ENCODE measurements around the gene PI16.

DNA sequence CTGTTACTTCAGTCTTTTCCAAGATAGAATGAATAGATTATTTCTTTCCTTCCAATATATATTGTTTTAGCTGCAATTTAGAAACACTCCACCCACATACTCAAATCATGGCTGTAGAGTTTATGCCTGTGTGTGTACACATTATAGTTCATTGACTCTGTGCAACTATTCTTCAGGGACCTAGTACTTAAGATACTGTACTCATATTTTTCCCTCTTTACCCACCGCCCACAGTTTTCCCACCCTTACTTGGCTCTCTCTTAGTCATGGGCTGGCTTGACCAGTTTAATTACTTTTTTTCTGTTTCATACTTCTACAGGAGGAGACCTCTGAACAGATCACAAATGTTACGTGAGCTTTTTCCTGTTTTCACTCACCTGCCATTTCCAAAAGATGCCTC is 38.4 kb upstream of the PI16 start:
- TF ChIP-seq, protein P1, sequence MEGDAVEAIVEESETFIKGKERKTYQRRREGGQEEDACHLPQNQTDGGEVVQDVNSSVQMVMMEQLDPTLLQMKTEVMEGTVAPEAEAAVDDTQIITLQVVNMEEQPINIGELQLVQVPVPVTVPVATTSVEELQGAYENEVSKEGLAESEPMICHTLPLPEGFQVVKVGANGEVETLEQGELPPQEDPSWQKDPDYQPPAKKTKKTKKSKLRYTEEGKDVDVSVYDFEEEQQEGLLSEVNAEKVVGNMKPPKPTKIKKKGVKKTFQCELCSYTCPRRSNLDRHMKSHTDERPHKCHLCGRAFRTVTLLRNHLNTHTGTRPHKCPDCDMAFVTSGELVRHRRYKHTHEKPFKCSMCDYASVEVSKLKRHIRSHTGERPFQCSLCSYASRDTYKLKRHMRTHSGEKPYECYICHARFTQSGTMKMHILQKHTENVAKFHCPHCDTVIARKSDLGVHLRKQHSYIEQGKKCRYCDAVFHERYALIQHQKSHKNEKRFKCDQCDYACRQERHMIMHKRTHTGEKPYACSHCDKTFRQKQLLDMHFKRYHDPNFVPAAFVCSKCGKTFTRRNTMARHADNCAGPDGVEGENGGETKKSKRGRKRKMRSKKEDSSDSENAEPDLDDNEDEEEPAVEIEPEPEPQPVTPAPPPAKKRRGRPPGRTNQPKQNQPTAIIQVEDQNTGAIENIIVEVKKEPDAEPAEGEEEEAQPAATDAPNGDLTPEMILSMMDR (conservative IDR thresholded peaks at IDR 0.05; ENCODE audit: low read length): no peak
- no peak for TF ChIP-seq EZH2phosphoT487 (IDR thresholded peaks at IDR 0.05; ENCODE audit: borderline replicate concordance, low read depth, low read length)

All from OCI-LY7 (cell line).